Prostate gland (tissue), 2 donors: Measurements from ENCODE around the gene RPL12.

ENCODE experiments used
- CTCF ChIP-seq, 4 experiments: fragments of 200-600 bp in 2 of 4; fragments of 450-650 bp in 2 of 4; sonication (generic) in 2 of 4; IDR thresholded peaks; 1 replicate in 3 of 4; 2 replicates in 1 of 4; pipeline ENCODE4 v1.5.1; 2016 to 2019; ENCODE audit warnings: antibody characterized with exemption in 4 of 4, mild to moderate bottlenecking in 2 of 4, moderate library complexity in 2 of 4
- POLR2A ChIP-seq: fragments of 450-650 bp; IDR thresholded peaks from one replicate; pipeline ENCODE4 v1.6.1; 2016; ENCODE audit warnings: antibody characterized with exemption, mild to moderate bottlenecking

GRCh38 chr9:127448112-127448805 is 2.9 kb downstream of the RPL12 start:
- TF ChIP-seq POLR2A: no peak
- no peak for TF ChIP-seq CTCF (IDR thresholded peaks at IDR 0.05)
